NCI-H748 treated with DMSO at 0.1 percent for 48 hours (cell line): ENCODE measurements around the gene RAB1A.
A peak's percentile ranks its signal among the peaks of the same experiment; 100 is the strongest.

Experiments
- DNase-seq: peaks from one replicate; lab custom pipeline; 2025; lab: John Stamatoyannopoulos, UW

Gene RAB1A

DNA sequence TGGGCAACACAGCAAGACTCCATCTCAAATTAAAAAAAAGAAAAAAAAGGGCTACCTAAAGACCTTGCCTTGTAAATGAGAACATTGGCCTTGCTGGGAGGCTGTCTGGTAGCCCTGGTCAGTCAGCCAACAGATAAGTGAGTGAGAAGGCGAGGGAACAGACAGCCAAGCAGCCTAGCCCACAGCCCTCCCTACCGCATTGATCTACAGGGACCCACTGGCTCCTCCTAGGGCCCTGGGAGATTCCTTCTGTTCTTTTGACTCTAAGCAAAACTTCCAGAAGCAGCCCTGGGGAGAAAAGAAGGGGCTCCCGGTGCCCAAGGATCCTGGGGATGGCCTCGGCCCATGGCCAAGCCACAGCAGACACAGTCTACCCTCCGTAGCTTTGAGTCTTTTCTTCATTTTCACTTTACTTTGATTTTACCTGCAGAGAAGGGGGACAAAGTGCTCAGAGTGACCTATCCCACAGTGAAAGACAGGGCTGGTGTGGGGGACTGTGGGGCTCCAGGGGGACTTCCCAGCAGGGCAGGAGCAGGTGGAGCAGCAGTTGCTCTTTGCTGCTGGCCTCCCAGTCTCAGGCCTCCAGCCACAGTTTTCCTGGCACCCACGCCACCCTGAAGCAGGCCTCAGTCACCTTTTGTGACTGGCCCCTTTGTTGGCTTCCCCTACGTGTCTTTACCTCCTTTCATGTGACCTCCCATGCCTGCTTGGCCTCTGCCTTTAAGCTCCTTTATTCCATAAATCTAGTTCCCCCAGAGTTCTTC is 68.6 kb downstream of the RAB1A start:
- no peak for DNase-seq

DNA sequence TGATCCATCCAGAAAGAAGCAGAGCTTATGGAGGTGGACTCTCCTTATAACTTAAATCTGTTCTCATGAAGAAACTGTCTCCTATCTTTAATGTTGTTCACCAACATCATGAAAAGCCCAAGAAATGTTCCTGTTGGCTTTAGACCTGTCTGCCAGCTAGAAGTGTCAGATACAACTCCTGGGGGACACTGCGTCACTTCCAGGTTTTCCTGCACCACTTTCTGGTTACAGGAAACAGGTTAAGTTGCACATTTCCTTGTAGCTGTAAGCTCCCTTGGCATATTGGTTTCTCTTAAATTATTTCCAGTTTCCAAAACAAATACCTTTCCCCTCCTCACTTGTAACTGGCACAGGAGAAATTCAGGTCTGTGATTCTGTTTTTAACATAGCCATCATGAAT is 70.8 kb downstream of the RAB1A start:
- no peak for DNase-seq

DNA sequence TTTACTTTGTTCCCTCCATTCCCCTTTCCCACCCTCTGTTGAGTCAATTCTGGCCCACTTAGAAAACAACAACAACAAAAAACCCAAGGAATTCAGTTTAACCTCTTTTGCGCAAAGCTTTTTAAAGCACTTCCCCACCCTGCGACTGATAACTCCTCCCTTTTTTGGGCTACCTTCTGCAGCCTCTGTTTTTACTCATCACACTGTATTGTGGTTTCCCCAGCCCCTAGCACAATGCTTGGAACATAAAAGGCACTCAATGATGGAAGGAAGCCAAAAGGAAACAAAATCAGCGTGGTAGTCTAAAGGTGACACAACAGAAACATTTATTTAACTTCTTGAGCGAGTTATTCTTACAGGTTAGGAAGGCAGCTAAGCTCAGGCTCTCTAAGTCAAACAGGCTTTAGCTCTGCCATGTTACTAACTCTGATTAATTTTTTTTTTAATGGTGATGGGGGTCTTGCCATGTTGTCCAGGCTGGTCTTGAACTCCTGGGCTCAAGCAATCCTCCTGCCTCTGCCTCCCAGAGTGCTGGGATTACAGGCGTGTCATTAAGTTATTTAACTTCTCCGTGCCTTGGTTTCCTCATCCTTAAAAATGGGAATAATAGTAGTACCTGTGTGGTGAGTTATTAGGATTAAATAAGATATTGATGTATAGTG is 72.4 kb downstream of the RAB1A start:
- peak; percentile 21 for DNase-seq

GRCh38 chr2:65057054-65057375 is 72.9 kb downstream of the RAB1A start:
- DNase-seq: no peak

DNA sequence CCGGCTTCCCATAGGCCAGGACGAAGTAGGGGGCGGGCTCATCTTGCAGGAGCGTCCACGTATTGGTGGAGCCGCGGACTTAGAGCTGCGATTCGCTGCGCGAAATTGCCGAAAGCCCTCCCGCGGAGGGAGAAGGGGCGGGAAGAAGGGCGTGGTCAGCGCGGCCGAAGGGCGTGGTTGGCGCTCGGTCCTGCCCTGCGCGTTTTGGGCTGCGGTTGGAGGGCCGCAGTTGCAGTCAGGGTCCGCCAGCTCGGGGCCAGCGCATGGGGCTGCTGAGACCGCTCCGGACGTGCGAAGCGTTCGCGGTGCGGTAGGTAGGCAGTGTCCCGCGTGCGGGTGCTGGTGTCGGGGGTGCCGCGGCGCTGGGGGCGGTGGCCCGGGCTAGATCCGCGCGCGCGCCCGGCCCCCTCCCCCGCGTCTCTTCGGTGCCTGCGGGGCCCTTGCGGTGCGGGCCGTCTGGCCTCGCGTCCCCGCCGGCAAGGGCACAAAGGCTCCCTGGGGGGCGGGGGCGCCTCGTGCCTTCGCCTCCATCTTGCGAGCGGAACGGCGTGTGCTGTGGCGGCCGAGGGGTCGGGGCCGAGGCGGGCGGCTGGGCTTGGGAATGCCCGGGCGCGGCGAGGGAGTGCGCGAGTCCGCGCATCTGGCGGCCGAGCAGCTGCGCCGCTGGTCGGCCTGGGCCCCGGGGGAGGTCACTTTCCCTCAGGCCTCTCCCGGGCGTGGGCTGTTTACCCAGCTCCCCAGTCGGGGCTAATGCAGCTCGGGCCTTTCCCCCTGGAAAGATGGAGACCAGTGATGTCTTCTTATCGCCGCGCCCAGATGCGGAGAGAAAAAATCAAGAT is 73.5 kb downstream of the RAB1A start, which contains the start of gene CEP68:
CEP68 (plus strand) TSS at position 202 of the 839 bp plus-strand sequence. CDS start 13,029 bp downstream, outside the sequence.
- peak; percentile 86 for DNase-seq

DNA sequence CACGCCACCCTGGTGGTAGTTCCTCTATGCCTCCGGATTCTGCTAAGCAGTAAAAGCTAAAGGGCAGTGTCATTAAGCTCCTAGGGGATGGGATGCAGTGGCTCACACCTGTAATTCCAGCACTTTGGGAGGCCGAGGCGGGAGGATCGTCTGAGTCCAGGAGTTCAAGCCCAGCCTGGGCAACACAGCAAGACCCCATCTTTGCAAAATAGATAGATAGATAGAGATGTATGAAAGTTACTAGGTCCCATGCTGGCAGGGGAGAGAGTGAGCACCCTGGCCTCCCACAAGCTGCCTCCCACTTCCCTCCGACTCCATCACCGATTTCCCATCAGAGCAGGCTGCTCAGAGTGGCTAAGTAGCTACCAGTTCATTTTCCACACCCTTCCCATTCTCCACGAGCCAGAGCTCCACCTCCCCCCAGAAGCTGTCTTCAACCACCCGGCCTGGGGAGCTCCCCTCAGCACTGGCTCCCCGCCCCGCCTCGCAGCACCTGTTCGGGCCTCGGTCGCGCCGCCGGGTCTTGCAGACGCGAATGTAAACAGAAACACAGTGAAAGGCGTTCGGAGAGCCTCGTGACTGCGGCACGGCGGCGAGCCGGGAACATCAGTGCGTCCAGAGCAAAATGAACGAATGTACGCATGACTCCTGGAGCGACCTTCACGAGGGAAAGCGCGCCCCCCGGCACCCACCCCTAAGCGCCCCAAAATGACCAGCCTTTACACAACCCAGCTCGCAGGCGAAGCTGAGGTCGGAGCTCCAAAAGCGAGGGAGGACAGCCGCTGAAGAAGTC is 74.3 kb downstream of the RAB1A start:
- DNase-seq: no peak

- no peak for DNase-seq
Measured at GRCh38 chr2:65054749-65055421, 75.0 kb downstream of the RAB1A start.

DNA sequence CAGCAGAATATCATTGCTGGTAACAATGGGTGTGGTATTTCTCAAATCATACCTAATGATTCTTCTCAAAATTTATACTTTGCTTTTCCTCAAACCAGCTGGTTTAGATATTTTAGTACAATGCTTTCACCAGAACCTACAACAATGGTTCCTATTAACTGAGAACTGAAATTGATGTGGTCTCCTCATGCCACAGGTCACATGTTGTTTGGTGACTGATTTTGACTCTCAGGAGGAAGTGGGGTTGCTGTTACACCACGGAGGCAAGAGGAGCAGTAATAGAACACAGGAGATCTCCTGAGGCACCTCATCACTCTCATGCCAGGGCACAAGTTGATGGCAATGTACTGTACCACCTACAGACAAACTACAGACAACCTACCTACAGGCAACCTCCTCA is 76.7 kb downstream of the RAB1A start:
- no peak for DNase-seq

DNA sequence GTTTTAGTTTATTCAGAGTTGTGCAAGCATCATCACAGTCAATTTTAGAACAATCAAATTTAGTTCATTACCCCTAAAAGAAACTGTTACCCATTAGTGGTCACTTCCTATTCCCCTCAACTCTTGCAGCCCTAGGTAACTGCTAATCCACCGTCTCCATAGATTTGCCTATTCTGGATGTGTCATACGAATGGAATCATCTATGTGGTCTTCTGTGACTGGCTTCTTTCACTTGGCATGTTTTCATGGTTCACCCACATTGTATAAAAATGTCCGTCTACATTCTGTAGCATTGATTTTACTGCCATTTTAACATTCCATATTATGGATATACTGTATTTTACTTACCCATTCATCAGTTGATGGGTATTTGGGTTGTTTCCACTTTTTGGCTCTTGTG is 79.0 kb downstream of the RAB1A start:
- no peak for DNase-seq

DNA sequence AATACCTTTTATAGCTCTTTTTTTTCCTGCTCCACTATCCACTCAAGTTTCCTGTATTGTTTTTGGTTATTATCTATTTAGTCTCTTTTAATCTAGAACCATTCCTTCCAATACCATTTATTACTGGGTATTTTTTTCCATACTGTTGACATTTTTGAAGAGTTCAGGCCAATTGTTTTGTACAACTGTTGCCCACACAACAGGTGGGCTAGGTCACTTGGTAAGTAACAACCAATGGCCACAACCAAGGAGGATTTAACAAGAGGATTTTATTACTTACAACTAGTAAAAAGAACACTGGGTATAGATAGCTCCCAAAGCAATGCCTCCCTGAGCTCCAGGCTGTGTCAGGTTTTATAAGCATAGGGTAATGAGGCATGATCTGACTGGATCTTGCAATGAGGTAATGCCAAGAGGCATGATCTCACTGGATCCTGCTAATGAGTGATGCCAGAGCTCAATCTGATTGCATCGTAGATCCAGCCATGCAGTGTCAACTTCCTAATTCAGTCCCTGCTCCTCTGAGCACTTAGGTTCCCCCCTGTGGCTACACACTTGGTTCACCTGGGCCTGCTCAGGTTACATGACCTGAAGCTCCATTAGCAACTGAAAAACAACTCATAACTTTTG is 80.8 kb downstream of the RAB1A start:
- DNase-seq: no peak

GRCh38 chr2:65046633-65047407 is 83.1 kb downstream of the RAB1A start:
- DNase-seq: no peak

- DNase-seq: no peak
Measured at GRCh38 chr2:65045651-65046050, 84.3 kb downstream of the RAB1A start.

DNA sequence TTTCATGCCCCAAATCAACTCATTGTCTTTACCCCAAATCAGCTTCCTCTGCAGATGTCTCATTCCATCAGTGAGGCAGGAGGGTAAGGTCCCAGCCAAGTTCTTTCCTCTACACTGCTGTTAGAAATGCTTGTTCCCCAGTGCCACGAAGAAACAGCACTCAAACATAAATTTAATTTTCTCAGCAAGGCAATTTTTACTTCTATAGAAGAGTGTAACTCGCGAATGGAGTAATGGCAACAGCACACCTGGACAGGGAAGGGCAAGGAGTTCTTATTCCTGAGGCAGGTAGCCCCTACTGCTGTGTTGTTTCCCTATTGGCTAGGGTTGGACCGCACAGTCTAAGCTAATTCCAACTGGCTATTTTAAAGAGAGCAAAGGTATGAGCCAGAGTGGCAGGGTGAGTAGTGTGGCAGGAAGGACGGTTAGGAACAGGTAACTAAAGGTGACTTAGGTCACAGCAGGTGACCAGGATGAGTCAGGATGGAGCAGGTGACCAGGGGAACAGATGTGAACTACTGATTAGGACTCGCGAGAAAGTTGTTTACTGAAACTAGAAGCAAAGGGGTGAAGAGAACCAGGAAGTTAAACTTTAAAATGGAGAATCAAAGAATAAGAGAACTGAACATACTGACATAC is 85.7 kb downstream of the RAB1A start:
- no peak for DNase-seq

- no peak for DNase-seq
Measured at GRCh38 chr2:65043001-65043400, 86.9 kb downstream of the RAB1A start.

GRCh38 chr2:65040400-65041261 is 89.3 kb downstream of the RAB1A start:
- DNase-seq: peak; percentile 41

GRCh38 chr2:65039640-65040039 is 90.3 kb downstream of the RAB1A start:
- DNase-seq: no peak

- no peak for DNase-seq
Measured at GRCh38 chr2:65037178-65037577, 92.7 kb downstream of the RAB1A start.
